Right lobe of liver (tissue), 6 donors: ENCODE measurements around the gene OSBPL2. TPM values are rescaled to one million over a fixed set of nuclear protein-coding genes. Genes with fewer than 3 reads are reported as not detected.
A peak's percentile ranks its signal among the peaks of the same experiment; 100 is the strongest.

Experiments used
- ATAC-seq, 4 donors: fragments of 200-7000 bp; cut with Tn5 transposase; one replicate each; pipeline ENCODE4 v1.9.1; 2020; ENCODE audit warnings: mild to moderate bottlenecking in 4 of 4, moderate library complexity in 4 of 4
- DNase-seq, 3 donors: peaks; one replicate each; pipeline ENCODE4 v3.0.0-alpha.2; 2020
- H3K27ac ChIP-seq, 3 donors: fragments of 200-600 bp; one replicate each; pipeline ENCODE4 v1.8.0; 2022
- H3K27me3 ChIP-seq, 2 donors: fragments of 200-600 bp; one replicate each; pipeline ENCODE4 v1.8.0; 2022
- H3K36me3 ChIP-seq, 4 donors: fragments of 200-600 bp; sonication (generic) in 1 of 4; one replicate each; pipeline versions ENCODE4 v1.5.1 to v1.8.0; 2017 to 2022; ENCODE audit warnings: control low read depth in 1 of 4
- H3K4me1 ChIP-seq, 4 donors: fragments of 200-600 bp; sonication (generic) in 1 of 4; one replicate each; pipeline versions ENCODE4 v1.5.1 to v1.8.0; 2017 to 2022; ENCODE audit warnings: control low read depth in 1 of 4
- H3K4me3 ChIP-seq, 3 donors: fragments of 200-600 bp; one replicate each; pipeline ENCODE4 v1.8.0; 2022
- H3K9me3 ChIP-seq, 4 donors: fragments of 200-600 bp; sonication (generic) in 1 of 4; one replicate each; pipeline versions ENCODE4 v1.5.1 to v1.8.0; 2017 to 2022; ENCODE audit warnings: control low read depth in 1 of 4
- CTCF ChIP-seq, 4 donors: fragments of 200-600 bp in 3 of 4; fragments of 450-650 bp in 1 of 4; IDR thresholded peaks; one replicate each; pipeline versions ENCODE4 v1.5.1 to v1.8.0; 2016 to 2022; ENCODE audit warnings: antibody characterized with exemption in 4 of 4, mild to moderate bottlenecking in 2 of 4
- POLR2A ChIP-seq: fragments of 450-650 bp; IDR thresholded peaks from one replicate; pipeline ENCODE4 v1.6.1; 2017; ENCODE audit warnings: antibody characterized with exemption, mild to moderate bottlenecking
- WGBS: methylation state at CpG from one replicate; pipeline ENCODE4 v1.1.6; 2018; ENCODE audit warnings: low coverage, low lambda C conversion rate; ENCODE audit not compliant: insufficient coverage; ENCODE audit errors: missing lambda C conversion rate; 5-methylcytosine and 5-hydroxymethylcytosine counted together
- intact Hi-C, 2 donors: fragments of 100-400 bp; cut with DNase I; formaldehyde crosslinking; loops; one replicate each; pipeline versions ENCODE4 v1.11.2 to v1.14.1; 2022
- total RNA-seq, 6 experiments: library from RNA; depleted of rRNA in 2 of 6; stranded (reverse); fragments of >200 nt in 2 of 6; fragmentation: NEBNext Ultra II Directional in 3 of 6; extraction: Animal tissue kit (Norgen Biotek cat#: 25700) in 3 of 6; gene quantifications; one replicate each; pipeline versions ENCODE4 v1.1.0 to v1.2.4, GENCODE V29; 2016 to 2023
- donor health status: DM: no; HTN: yes; CAD: no.
- donor health status: DM: no; HTN: no; CAD: no.
- donor health status: DM: no; HTN: no; CAD: no.
- donor health status: DM: no; HTN: yes; CAD: no.
- donor health status: DM: no; HTN: yes; CAD: no.

Gene OSBPL2
- total RNA-seq, 6 experiments from 2014 or later = 15.6 to 27.8 (median 21.2) TPM

GRCh38 chr20:62203378-62204030 lies 34.8 kb upstream of the OSBPL2 start:
- ATAC-seq (no peak), DNase-seq (peak in 1 of 3 donors; percentile 33)
- TF ChIP-seq POLR2A (no peak), CTCF (IDR thresholded peaks at IDR 0.05) (no peak)
- no peaks in the 10 kb centered on the region for H3K4me1 ChIP-seq
- H3K4me3 ChIP-seq = no peak overlapping the region
- no peaks in the 10 kb centered on the region for H3K9me3 ChIP-seq
- no peak overlapping the region for H3K27ac ChIP-seq
- intact Hi-C loops = no loop called here
- peaks cover 0 to 39% (median 13%) of the 10 kb centered on the region in 4 donors for H3K36me3 ChIP-seq
- 80% methylated on average over 9 of the region's 22 CpGs for WGBS
- H3K27me3 ChIP-seq = no peaks in the 10 kb centered on the region

- DNase-seq = peak in 1 of 3 donors; percentile 47
- no peaks in the 10 kb centered on the region for H3K27me3 ChIP-seq
- H3K4me1 ChIP-seq = no peaks in the 10 kb centered on the region
- no peak overlapping the region for H3K4me3 ChIP-seq
- 80% methylated on average over 9 of the region's 38 CpGs for WGBS
- H3K9me3 ChIP-seq = no peaks in the 10 kb centered on the region
- peaks cover 0 to 19% (median 4%) of the 10 kb centered on the region in 4 donors for H3K36me3 ChIP-seq
- H3K27ac ChIP-seq = no peak overlapping the region
- TF ChIP-seq CTCF (IDR thresholded peaks at IDR 0.05) (no peak), POLR2A (no peak)
- ATAC-seq = no peak
- intact Hi-C loops = no loop called here
Measured at GRCh38 chr20:62205618-62206387, 32.5 kb upstream of the OSBPL2 start.

- Histone ChIP-seq H3K27ac (no peak overlapping the region), H3K4me1 (no peaks in the 10 kb centered on the region), H3K36me3 (peaks cover 0 to 13% (median 1%) of the 10 kb centered on the region in 4 donors), H3K9me3 (no peaks in the 10 kb centered on the region), H3K4me3 (no peak overlapping the region), H3K27me3 (no peaks in the 10 kb centered on the region)
- intact Hi-C loops = no loop called here
- WGBS = 50% methylated on average over 4 of the region's 17 CpGs
- ATAC-seq (no peak), DNase-seq (no peak)
- TF ChIP-seq POLR2A = no peak
- TF ChIP-seq CTCF (IDR thresholded peaks at IDR 0.05) = no peak
Measured at GRCh38 chr20:62206388-62206775, 31.9 kb upstream of the OSBPL2 start.

GRCh38 chr20:62208061-62208794 lies 30.1 kb upstream of the OSBPL2 start:
- no peak for TF ChIP-seq CTCF (IDR thresholded peaks at IDR 0.05)
- TF ChIP-seq POLR2A = no peak
- no peak overlapping the region for H3K4me3 ChIP-seq
- no peaks in the 10 kb centered on the region for H3K4me1 ChIP-seq
- peaks cover 0 to 2% (median 0%) of the 10 kb centered on the region in 4 donors for H3K36me3 ChIP-seq
- DNase-seq = peak in 1 of 3 donors; percentile 34
- no peak for ATAC-seq
- intact Hi-C loops = no loop called here
- 71% methylated on average over 5 of the region's 19 CpGs for WGBS
- no peaks in the 10 kb centered on the region for H3K9me3 ChIP-seq
- no peaks in the 10 kb centered on the region for H3K27me3 ChIP-seq
- no peak overlapping the region for H3K27ac ChIP-seq
